GM21515 (cell line): Measurements from ENCODE around the gene ILF3.
A peak's percentile ranks its signal among the peaks of the same experiment; 100 is the strongest.

Source experiments
- ATAC-seq: cut with Tn5 transposase; IDR thresholded peaks from one replicate; pipeline ENCODE4 v1.9.1; 2021; ENCODE audit not compliant: unreplicated experiment

The ILF3 gene

GRCh38 chr19:10694706-10695307 is 40.7 kb downstream of the ILF3 start:
- no peak for ATAC-seq

- ATAC-seq: peak; percentile 74
These were observed 41.6 kb downstream of the ILF3 start for GRCh38 chr19:10695401-10696398.

- no peak for ATAC-seq
These were observed 45.6 kb downstream of the ILF3 start for GRCh38 chr19:10699650-10700335.

- no peak for ATAC-seq
These were observed 47.9 kb downstream of the ILF3 start for GRCh38 chr19:10701955-10702525.

- no peak for ATAC-seq
These were observed 52.8 kb downstream of the ILF3 start for GRCh38 chr19:10706990-10707389.

GRCh38 chr19:10707440-10707839 is 53.3 kb downstream of the ILF3 start:
- ATAC-seq: no peak

- ATAC-seq: no peak
These were observed 54.1 kb downstream of the ILF3 start for GRCh38 chr19:10708291-10708690.

- no peak for ATAC-seq
These were observed 57.9 kb downstream of the ILF3 start for GRCh38 chr19:10712045-10712444.

- ATAC-seq: no peak
These were observed 58.6 kb downstream of the ILF3 start for GRCh38 chr19:10712754-10713153.

- no peak for ATAC-seq
These were observed 59.2 kb downstream of the ILF3 start for GRCh38 chr19:10713317-10713716.

GRCh38 chr19:10717054-10717355 is 62.9 kb downstream of the ILF3 start:
- ATAC-seq: no peak

- peak; percentile 80 for ATAC-seq
These were observed 63.4 kb downstream of the ILF3 start, which contains the start of gene DNM2 for GRCh38 chr19:10717356-10718204. TSS of gene DNM2 (plus strand) at chr19:10718079. CDS start at chr19:10718243, 164 bp downstream.

- peak; percentile 24 for ATAC-seq
These were observed 64.4 kb downstream of the ILF3 start for GRCh38 chr19:10718205-10719196.

GRCh38 chr19:10719466-10719961 is 65.4 kb downstream of the ILF3 start:
- ATAC-seq: no peak

- ATAC-seq: no peak
These were observed 66.5 kb downstream of the ILF3 start for GRCh38 chr19:10720607-10721125.

- no peak for ATAC-seq
These were observed 69.4 kb downstream of the ILF3 start for GRCh38 chr19:10723591-10723990.

- no peak for ATAC-seq
These were observed 70.5 kb downstream of the ILF3 start for GRCh38 chr19:10724573-10725071.

GRCh38 chr19:10725415-10725814 is 71.3 kb downstream of the ILF3 start:
- no peak for ATAC-seq

- no peak for ATAC-seq
These were observed 72.1 kb downstream of the ILF3 start for GRCh38 chr19:10726268-10726667.
